ENCODE data around the gene MRM3.

The MRM3 gene

GRCh38 chr17:781805-782731, at the start of gene MRM3, which contains the start of gene GLOD4:
Gene MRM3 (plus strand): TSS chr17:782353. CDS start chr17:782379, 26 bp downstream.
Gene GLOD4 (minus strand): TSS chr17:782280. CDS start chr17:782255, 25 bp downstream.
- in situ Hi-C loops (cut with MboI; ENCODE audit: low sequenced_read_pairs) = no loop called here

- in situ Hi-C loops (cut with MboI; ENCODE audit: low sequenced_read_pairs) = loop anchor here (25.0 kb wide), 1 partner anchor 254 kb away; the partner anchor contains the start of genes NXN and TIMM22
These were observed 49.0 kb upstream of the MRM3 start for GRCh38 chr17:732902-733720.

- in situ Hi-C loops (cut with MboI; ENCODE audit: low sequenced_read_pairs) = loop anchor here (25.0 kb wide), 1 partner anchor 254 kb away; the partner anchor contains the start of genes NXN and TIMM22
These were observed 48.4 kb upstream of the MRM3 start for GRCh38 chr17:733743-734142.

GRCh38 chr17:737561-738113, 44.5 kb upstream of the MRM3 start:
- in situ Hi-C loops (cut with MboI; ENCODE audit: low sequenced_read_pairs) = loop anchor here (25.0 kb wide), 1 partner anchor 250 kb away; the partner anchor contains the start of genes NXN and TIMM22

- in situ Hi-C loops (cut with MboI; ENCODE audit: low sequenced_read_pairs) = loop anchor here (25.0 kb wide), 1 partner anchor 247 kb away; the partner anchor contains the start of genes NXN and TIMM22
These were observed 41.7 kb upstream of the MRM3 start for GRCh38 chr17:740240-741017.

- in situ Hi-C loops (cut with MboI; ENCODE audit: low sequenced_read_pairs) = loop anchor here (25.0 kb wide), 1 partner anchor 245 kb away; the partner anchor contains the start of genes NXN and TIMM22
These were observed 39.9 kb upstream of the MRM3 start for GRCh38 chr17:742147-742793.

GRCh38 chr17:743139-743538, 39.0 kb upstream of the MRM3 start:
- in situ Hi-C loops (cut with MboI; ENCODE audit: low sequenced_read_pairs) = loop anchor here (25.0 kb wide), 1 partner anchor 244 kb away; the partner anchor contains the start of genes NXN and TIMM22

- in situ Hi-C loops (cut with MboI; ENCODE audit: low sequenced_read_pairs) = loop anchor here (25.0 kb wide), 1 partner anchor 242 kb away; the partner anchor contains the start of genes NXN and TIMM22
These were observed 37.2 kb upstream of the MRM3 start for GRCh38 chr17:744937-745336.

- in situ Hi-C loops (cut with MboI; ENCODE audit: low sequenced_read_pairs) = loop anchor here (25.0 kb wide), 1 partner anchor 242 kb away; the partner anchor contains the start of genes NXN and TIMM22
These were observed 36.7 kb upstream of the MRM3 start for GRCh38 chr17:745406-745805.

- in situ Hi-C loops (cut with MboI; ENCODE audit: low sequenced_read_pairs) = loop anchor here (25.0 kb wide), 1 partner anchor 241 kb away; the partner anchor contains the start of genes NXN and TIMM22
These were observed 36.0 kb upstream of the MRM3 start for GRCh38 chr17:746181-746580.

GRCh38 chr17:746783-747629, 35.1 kb upstream of the MRM3 start:
- in situ Hi-C loops (cut with MboI; ENCODE audit: low sequenced_read_pairs) = loop anchor here (25.0 kb wide), 1 partner anchor 240 kb away; the partner anchor contains the start of genes NXN and TIMM22

- in situ Hi-C loops (cut with MboI; ENCODE audit: low sequenced_read_pairs) = loop anchor here (25.0 kb wide), 1 partner anchor 239 kb away; the partner anchor contains the start of genes NXN and TIMM22
These were observed 33.5 kb upstream of the MRM3 start for GRCh38 chr17:748604-749003.

- in situ Hi-C loops (cut with MboI; ENCODE audit: low sequenced_read_pairs) = loop anchor here (25.0 kb wide), 1 partner anchor 238 kb away; the partner anchor contains the start of genes NXN and TIMM22
These were observed 32.8 kb upstream of the MRM3 start for GRCh38 chr17:749359-749758.

- in situ Hi-C loops (cut with MboI; ENCODE audit: low sequenced_read_pairs) = no loop called here
These were observed 31.6 kb upstream of the MRM3 start for GRCh38 chr17:750431-751037.

- in situ Hi-C loops (cut with MboI; ENCODE audit: low sequenced_read_pairs) = no loop called here
These were observed 30.7 kb upstream of the MRM3 start for GRCh38 chr17:751269-752001.

GRCh38 chr17:752002-752619, 30.0 kb upstream of the MRM3 start, which contains the start of gene GEMIN4:
Gene GEMIN4 (minus strand): TSS chr17:752264. CDS start chr17:752142, 122 bp downstream.
- in situ Hi-C loops (cut with MboI; ENCODE audit: low sequenced_read_pairs) = no loop called here

Data from HL-60/S4 treated with retinoic acid at 250 ng/mL for 4 days and 3 days (cell line).